HCT116 (cell line): ENCODE results near the gene RNF111. TPM values are rescaled to one million over a fixed set of nuclear protein-coding genes. Genes with fewer than 3 reads are reported as not detected.

Experiments used
- ATAC-seq: fragments of 200-7000 bp; cut with Tn5 transposase; 2 replicates; pipeline ENCODE4 v1.9.1; 2020; ENCODE audit warnings: mild to moderate bottlenecking, moderate library complexity
- BruUV-seq: library from RNA; stranded (reverse); fragments of 400-500 nt; replicated peaks from 2 replicates; lab custom pipeline; 2021; lab: Mats Ljungman, UMichigan
- CTCF ChIA-PET: fragments of 300-600 bp; sonication (Branson Sonifier 250); formaldehyde crosslinking; loops from one replicate; lab custom pipeline; 2021; ENCODE audit warnings: antibody characterized with exemption; lab: Charles Lee
- POLR2A ChIA-PET: fragments of 300-600, 350-600 bp; sonication (Branson Sonifier 250); formaldehyde crosslinking; loops from one replicate; lab custom pipeline; 2021; ENCODE audit warnings: antibody characterized with exemption; lab: Charles Lee
- RAD21 ChIA-PET, 2 experiments: fragments of 300-600 bp; sonication (Branson Sonifier 250); formaldehyde crosslinking; loops; one replicate each; lab custom pipeline; 2023; ENCODE audit warnings: low total read pairs in 2 of 2; ENCODE audit not compliant: uncharacterized antibody in 2 of 2, unreplicated experiment in 2 of 2, low non-redundant PET in 1 of 2; lab: Charles Lee
- DNase-seq: peaks from one replicate; pipeline ENCODE4 v3.0.0-alpha.2; 2010; ENCODE audit warnings: low read depth, low spot score
- H2AFZ ChIP-seq: fragments of 200-600 bp; shearing (Covaris generic), sonication (generic); 2 replicates; pipeline ENCODE4 v1.6.1; 2017; ENCODE audit warnings: low read depth, mixed run types, mixed read lengths, antibody characterized with exemption, low read length; ENCODE audit not compliant: poor library complexity, severe bottlenecking
- H3K27ac ChIP-seq: 2 replicates; pipeline ENCODE4 v1.5.1; 2012; ENCODE audit warnings: low read depth, low read length
- H3K27me3 ChIP-seq: fragments of 200-600 bp; sonication (generic); 2 replicates; pipeline ENCODE4 v1.6.1; 2016; ENCODE audit warnings: mixed run types, low read length, mixed read lengths; ENCODE audit not compliant: insufficient read depth
- H3K36me3 ChIP-seq, 2 experiments: fragments of 200-500 bp in 1 of 2; fragments of 200-600 bp in 1 of 2; sonication (Bioruptor generic) in 1 of 2; sonication (generic) in 1 of 2; 2 replicates each; pipeline versions ENCODE4 v1.5.1 to v1.6.1; 2014 to 2016; ENCODE audit warnings: low read length in 2 of 2, inconsistent platforms in 1 of 2, mixed read lengths in 1 of 2, mixed run types in 1 of 2; ENCODE audit not compliant: insufficient read depth in 2 of 2, control insufficient read depth in 1 of 2
- H3K4me1 ChIP-seq, 2 experiments: fragments of 200-600 bp in 1 of 2; sonication (generic) in 1 of 2; 2 replicates each; pipeline versions ENCODE4 v1.5.1 to v1.6.1; 2012 to 2017; ENCODE audit warnings: low read length in 2 of 2, inconsistent platforms in 1 of 2, mild to moderate bottlenecking in 1 of 2, mixed read lengths in 1 of 2, mixed run types in 1 of 2, moderate library complexity in 1 of 2; ENCODE audit not compliant: insufficient read depth in 2 of 2, control insufficient read depth in 1 of 2
- H3K4me2 ChIP-seq: fragments of 200-600 bp; sonication (generic); 2 replicates; pipeline ENCODE4 v1.6.1; 2017; ENCODE audit warnings: mixed run types, low read length, mixed read lengths
- H3K4me3 ChIP-seq, 2 experiments: fragments of 200-600 bp in 1 of 2; sonication (generic) in 1 of 2; replicated peaks in 1 of 2; 2 replicates each; pipeline ENCODE4 v1.5.1; 2011 to 2016; ENCODE audit warnings: low read length in 2 of 2, control low read depth in 1 of 2, low read depth in 1 of 2, mild to moderate bottlenecking in 1 of 2, mixed read lengths in 1 of 2, mixed run types in 1 of 2
- H3K79me2 ChIP-seq: fragments of 200-600 bp; sonication (generic); 2 replicates; pipeline ENCODE4 v1.6.1; 2017; ENCODE audit warnings: mild to moderate bottlenecking, mixed run types, low read length, moderate library complexity, mixed read lengths; ENCODE audit not compliant: insufficient read depth
- H3K9ac ChIP-seq: fragments of 200-600 bp; sonication (generic); 2 replicates; pipeline ENCODE4 v1.6.1; 2016; ENCODE audit warnings: low read length, mixed read lengths
- H3K9me2 ChIP-seq: fragments of 200-600 bp; sonication (generic), shearing (Covaris generic); 2 replicates; pipeline ENCODE4 v1.6.1; 2017; ENCODE audit warnings: mixed run types, mild to moderate bottlenecking, moderate library complexity; ENCODE audit not compliant: insufficient read depth
- H3K9me3 ChIP-seq, 2 experiments: fragments of 200-500 bp in 1 of 2; fragments of 200-600 bp in 1 of 2; sonication (Bioruptor generic) in 1 of 2; sonication (generic) in 1 of 2; 2 replicates each; pipeline ENCODE4 v1.6.1; 2014 to 2017; ENCODE audit warnings: low read length in 2 of 2, mixed read lengths in 2 of 2, inconsistent platforms in 1 of 2, low read depth in 1 of 2, mild to moderate bottlenecking in 1 of 2, mixed run types in 1 of 2, moderate library complexity in 1 of 2; ENCODE audit not compliant: control insufficient read depth in 1 of 2, insufficient read depth in 1 of 2
- H4K20me1 ChIP-seq: fragments of 200-600 bp; sonication (generic), shearing (Covaris generic); 2 replicates; pipeline ENCODE4 v1.6.1; 2017; ENCODE audit warnings: mixed run types, mild to moderate bottlenecking, moderate library complexity; ENCODE audit not compliant: insufficient read depth
- CEBPB ChIP-seq: IDR thresholded peaks from 2 replicates; pipeline ENCODE4 v1.6.1; 2012; ENCODE audit warnings: low read depth
- EGR1 ChIP-seq: IDR thresholded peaks from 2 replicates; pipeline ENCODE4 v1.6.1; 2012; ENCODE audit warnings: low read depth
- ELF1 ChIP-seq: IDR thresholded peaks from 2 replicates; pipeline ENCODE4 v1.6.1; 2012; ENCODE audit warnings: low read depth, borderline replicate concordance
- EZH2 ChIP-seq: fragments of 200-600 bp; sonication (generic); IDR thresholded peaks from 2 replicates; pipeline ENCODE4 v1.6.1; 2017; ENCODE audit warnings: antibody characterized with exemption, mixed run types
- EZH2phosphoT487 ChIP-seq: fragments of 200-600 bp; IDR thresholded peaks from 2 replicates; pipeline ENCODE4 v1.6.1; 2018; ENCODE audit warnings: antibody characterized with exemption, borderline replicate concordance
- FOSL1 ChIP-seq: IDR thresholded peaks from 2 replicates; pipeline ENCODE4 v1.6.1; 2012; ENCODE audit warnings: low read depth
- JUND ChIP-seq: IDR thresholded peaks from 2 replicates; pipeline ENCODE4 v1.6.1; 2012
- RAD21 ChIP-seq: IDR thresholded peaks from 2 replicates; pipeline ENCODE4 v1.6.1; 2012; ENCODE audit warnings: low read depth, mild to moderate bottlenecking
- SIN3A ChIP-seq: IDR thresholded peaks from 2 replicates; pipeline ENCODE4 v1.6.1; 2012; ENCODE audit warnings: low read depth
- SP1 ChIP-seq: IDR thresholded peaks from 2 replicates; pipeline ENCODE4 v1.6.1; 2012; ENCODE audit warnings: low read depth
- SRF ChIP-seq: IDR thresholded peaks from 2 replicates; pipeline ENCODE4 v1.6.1; 2012; ENCODE audit warnings: low read depth
- ZFX ChIP-seq: fragments of 450-650 bp; IDR thresholded peaks from 2 replicates; pipeline ENCODE4 v1.6.1; 2017
- intact Hi-C: fragments of 100-400 bp; cut with micrococcal nuclease; formaldehyde crosslinking; loops from 2 replicates; pipeline ENCODE4 v1.10.0; 2022
- total RNA-seq: library from RNA; stranded (reverse); gene quantifications from one replicate; pipeline ENCODE4 v1.2.1, GENCODE V29; 2021; ENCODE audit not compliant: unreplicated experiment
- TF ChIP-seq, protein P1 (sequence below): IDR thresholded peaks from 2 replicates; pipeline ENCODE4 v1.6.1; 2012; ENCODE audit warnings: low read depth
- TF ChIP-seq, protein P2 (sequence below), 3 experiments: fragments of 200-600 bp in 1 of 3; sonication (generic) in 1 of 3; IDR thresholded peaks in 2 of 3; conservative IDR thresholded peaks in 1 of 3; 2 replicates each; pipeline ENCODE4 v1.5.1; 2012 to 2017; ENCODE audit warnings: low read depth in 2 of 3, low read length in 2 of 3, antibody characterized with exemption in 1 of 3, borderline replicate concordance in 1 of 3, control low read depth in 1 of 3, mild to moderate bottlenecking in 1 of 3, mixed read lengths in 1 of 3, mixed run types in 1 of 3, moderate library complexity in 1 of 3; ENCODE audit not compliant: insufficient read depth in 1 of 3
- TF ChIP-seq, protein P3 (sequence below): IDR thresholded peaks from 2 replicates; pipeline ENCODE4 v1.6.1; 2012

Gene RNF111
- total RNA-seq, 1 experiment from 2014 or later = 31.5 TPM

DNA sequence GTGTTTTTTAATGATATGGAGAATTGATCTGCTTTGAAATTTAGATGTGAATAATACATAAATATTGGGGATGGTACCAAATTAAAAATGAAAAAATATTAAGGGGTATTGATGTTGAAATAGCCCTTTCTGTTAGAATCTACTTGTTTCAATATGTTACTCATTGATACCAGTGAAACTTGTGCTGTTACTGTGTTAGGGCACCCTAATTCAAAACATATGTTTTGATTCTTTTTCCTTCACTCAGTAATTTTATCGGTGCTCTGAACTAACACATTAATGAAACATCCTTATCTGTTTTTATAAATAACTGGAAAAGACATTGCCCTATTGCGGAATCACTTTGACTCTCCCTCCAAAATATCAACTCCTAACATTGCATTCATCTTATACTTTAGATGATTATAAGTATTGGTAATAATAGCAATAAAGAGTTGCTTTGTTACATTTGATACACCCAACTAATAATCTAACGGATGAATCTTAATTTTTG is 65.5 kb downstream of the RNF111 start (continued):
- TF ChIP-seq, protein P1, sequence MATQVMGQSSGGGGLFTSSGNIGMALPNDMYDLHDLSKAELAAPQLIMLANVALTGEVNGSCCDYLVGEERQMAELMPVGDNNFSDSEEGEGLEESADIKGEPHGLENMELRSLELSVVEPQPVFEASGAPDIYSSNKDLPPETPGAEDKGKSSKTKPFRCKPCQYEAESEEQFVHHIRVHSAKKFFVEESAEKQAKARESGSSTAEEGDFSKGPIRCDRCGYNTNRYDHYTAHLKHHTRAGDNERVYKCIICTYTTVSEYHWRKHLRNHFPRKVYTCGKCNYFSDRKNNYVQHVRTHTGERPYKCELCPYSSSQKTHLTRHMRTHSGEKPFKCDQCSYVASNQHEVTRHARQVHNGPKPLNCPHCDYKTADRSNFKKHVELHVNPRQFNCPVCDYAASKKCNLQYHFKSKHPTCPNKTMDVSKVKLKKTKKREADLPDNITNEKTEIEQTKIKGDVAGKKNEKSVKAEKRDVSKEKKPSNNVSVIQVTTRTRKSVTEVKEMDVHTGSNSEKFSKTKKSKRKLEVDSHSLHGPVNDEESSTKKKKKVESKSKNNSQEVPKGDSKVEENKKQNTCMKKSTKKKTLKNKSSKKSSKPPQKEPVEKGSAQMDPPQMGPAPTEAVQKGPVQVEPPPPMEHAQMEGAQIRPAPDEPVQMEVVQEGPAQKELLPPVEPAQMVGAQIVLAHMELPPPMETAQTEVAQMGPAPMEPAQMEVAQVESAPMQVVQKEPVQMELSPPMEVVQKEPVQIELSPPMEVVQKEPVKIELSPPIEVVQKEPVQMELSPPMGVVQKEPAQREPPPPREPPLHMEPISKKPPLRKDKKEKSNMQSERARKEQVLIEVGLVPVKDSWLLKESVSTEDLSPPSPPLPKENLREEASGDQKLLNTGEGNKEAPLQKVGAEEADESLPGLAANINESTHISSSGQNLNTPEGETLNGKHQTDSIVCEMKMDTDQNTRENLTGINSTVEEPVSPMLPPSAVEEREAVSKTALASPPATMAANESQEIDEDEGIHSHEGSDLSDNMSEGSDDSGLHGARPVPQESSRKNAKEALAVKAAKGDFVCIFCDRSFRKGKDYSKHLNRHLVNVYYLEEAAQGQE = no peak
- TF ChIP-seq EZH2phosphoT487 = no peak
- no peak for TF ChIP-seq SRF
- no peak for TF ChIP-seq EZH2
- no peak for TF ChIP-seq JUND
- no peak for TF ChIP-seq EGR1
- TF ChIP-seq SIN3A = no peak
- no peak for TF ChIP-seq RAD21

DNA sequence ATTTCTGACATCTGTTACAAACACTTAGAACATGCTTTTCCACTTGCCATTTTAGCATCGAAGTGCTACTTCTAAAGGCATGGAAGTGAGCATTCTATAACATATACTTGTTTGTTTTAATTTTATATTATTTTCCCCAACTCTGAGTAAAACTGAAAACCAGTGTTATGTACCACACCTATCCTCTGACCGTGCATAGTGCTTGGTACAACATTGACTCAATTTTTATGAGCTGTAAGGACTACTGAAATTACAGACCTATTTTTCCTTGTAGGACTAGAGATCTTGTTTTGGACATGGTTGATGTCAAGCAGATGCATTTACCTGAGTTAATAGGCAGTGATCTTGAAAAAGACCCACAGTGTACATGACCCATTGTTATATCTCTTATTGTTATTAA is 66.0 kb downstream of the RNF111 start:
- H3K27me3 ChIP-seq = no peaks in the 10 kb centered on the region
- no peak overlapping the region for H3K9ac ChIP-seq
- DNase-seq (no peak), ATAC-seq (no peak)
- intact Hi-C loops = no loop called here
- H3K27ac ChIP-seq = no peak overlapping the region
- no peaks in the 10 kb centered on the region for H3K9me3 ChIP-seq
- RAD21 ChIA-PET = no interaction called here
- 0 out of 2 replicates have a peak, but pooled peaks cover 2% of the 10 kb centered on the region for H4K20me1 ChIP-seq
- no peak for TF ChIP-seq EZH2phosphoT487
- TF ChIP-seq ZFX = no peak
- no peak for TF ChIP-seq SP1
- TF ChIP-seq EZH2 = no peak
- TF ChIP-seq, protein P2, sequence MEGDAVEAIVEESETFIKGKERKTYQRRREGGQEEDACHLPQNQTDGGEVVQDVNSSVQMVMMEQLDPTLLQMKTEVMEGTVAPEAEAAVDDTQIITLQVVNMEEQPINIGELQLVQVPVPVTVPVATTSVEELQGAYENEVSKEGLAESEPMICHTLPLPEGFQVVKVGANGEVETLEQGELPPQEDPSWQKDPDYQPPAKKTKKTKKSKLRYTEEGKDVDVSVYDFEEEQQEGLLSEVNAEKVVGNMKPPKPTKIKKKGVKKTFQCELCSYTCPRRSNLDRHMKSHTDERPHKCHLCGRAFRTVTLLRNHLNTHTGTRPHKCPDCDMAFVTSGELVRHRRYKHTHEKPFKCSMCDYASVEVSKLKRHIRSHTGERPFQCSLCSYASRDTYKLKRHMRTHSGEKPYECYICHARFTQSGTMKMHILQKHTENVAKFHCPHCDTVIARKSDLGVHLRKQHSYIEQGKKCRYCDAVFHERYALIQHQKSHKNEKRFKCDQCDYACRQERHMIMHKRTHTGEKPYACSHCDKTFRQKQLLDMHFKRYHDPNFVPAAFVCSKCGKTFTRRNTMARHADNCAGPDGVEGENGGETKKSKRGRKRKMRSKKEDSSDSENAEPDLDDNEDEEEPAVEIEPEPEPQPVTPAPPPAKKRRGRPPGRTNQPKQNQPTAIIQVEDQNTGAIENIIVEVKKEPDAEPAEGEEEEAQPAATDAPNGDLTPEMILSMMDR (IDR thresholded peaks at IDR 0.05 in 2 of 3, conservative IDR thresholded peaks at IDR 0.05 in 1 of 3; ENCODE audit: borderline replicate concordance in 1 of 3, insufficient read depth in 1 of 3, low read depth in 2 of 3, low read length in 2 of 3) = no peak
- TF ChIP-seq ELF1 = no peak
- no peak for TF ChIP-seq CEBPB
- TF ChIP-seq, protein P3, sequence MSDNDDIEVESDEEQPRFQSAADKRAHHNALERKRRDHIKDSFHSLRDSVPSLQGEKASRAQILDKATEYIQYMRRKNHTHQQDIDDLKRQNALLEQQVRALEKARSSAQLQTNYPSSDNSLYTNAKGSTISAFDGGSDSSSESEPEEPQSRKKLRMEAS = no peak
- no peak for TF ChIP-seq FOSL1
- TF ChIP-seq SRF = no peak
- no peak overlapping the region for H3K4me3 ChIP-seq
- CTCF ChIA-PET = no interaction called here
- no peaks in the 10 kb centered on the region for H3K9me2 ChIP-seq
- no peaks in the 10 kb centered on the region for H3K4me1 ChIP-seq
- no peak overlapping the region for H3K4me2 ChIP-seq
- H3K79me2 ChIP-seq = peaks cover 18% of the 10 kb centered on the region
- BruUV-seq = no TSS peak
- POLR2A ChIA-PET = no interaction called here
- peaks cover 12 to 16% of the 10 kb centered on the region in 2 experiments; a peak in 2 of 4 replicates for H3K36me3 ChIP-seq
- no peak overlapping the region for H2AFZ ChIP-seq
